Measurements from ENCODE around the gene SOX8. TPM values are rescaled to one million over a fixed set of nuclear protein-coding genes. Genes with fewer than 3 reads are reported as not detected.

Gene SOX8
- total and polyA plus RNA-seq, 2 experiments from 2014 or later = 5.7 to 26.2 TPM

DNA sequence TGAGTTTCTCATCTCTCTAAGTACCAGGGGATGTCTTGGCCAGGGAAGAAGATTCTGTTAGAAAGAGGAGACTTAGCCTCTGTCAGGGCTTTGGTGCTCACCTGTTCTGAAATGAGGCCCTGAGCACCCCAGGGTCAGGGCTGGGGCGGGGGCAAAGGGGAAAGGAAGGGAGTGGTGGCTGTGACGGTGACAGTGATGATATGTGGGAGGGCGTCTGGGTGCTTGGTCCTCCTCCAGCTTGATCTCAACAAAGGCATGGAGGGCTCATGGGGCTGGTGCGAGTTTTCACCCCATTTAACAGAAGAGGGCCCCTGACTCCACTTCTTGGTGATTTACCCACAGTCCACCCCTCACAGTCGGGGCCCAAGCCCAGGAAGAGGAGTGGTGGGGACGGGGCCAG lies 15.1 kb downstream of the SOX8 start:
- Histone ChIP-seq H3F3A (replicated peaks; ENCODE audit: low read depth) (no peaks in the 10 kb centered on the region), H4K20me1 (replicated peaks; ENCODE audit: insufficient read depth) (no peaks in the 10 kb centered on the region), H3K4me3 (no peak overlapping the region), H3K27ac (ENCODE audit: low read depth) (no peak overlapping the region), H3K9me2 (ENCODE audit: insufficient read depth) (no peaks in the 10 kb centered on the region), H3K27me3 (ENCODE audit: insufficient read depth) (no peaks in the 10 kb centered on the region), H2AFZ (no peak overlapping the region), H3K4me1 (ENCODE audit: insufficient read depth) (no peaks in the 10 kb centered on the region), H3K36me3 (ENCODE audit: insufficient read depth) (no peaks in the 10 kb centered on the region), H3K79me2 (replicated peaks; ENCODE audit: insufficient read depth) (no peaks in the 10 kb centered on the region), H3K4me2 (no peak overlapping the region)
- H3K27ac Mint-ChIP-seq = no peak overlapping the region
- H3K4me1 Mint-ChIP-seq = peaks cover 12% of the 10 kb centered on the region
- H3K36me3 Mint-ChIP-seq (ENCODE audit: low read depth) = peaks cover 8% of the 10 kb centered on the region; the same call in 1 of the 3 replicates
- no peak overlapping the region for H3K4me3 Mint-ChIP-seq
- H3K9me3 Mint-ChIP-seq = peaks cover 25% of the 10 kb centered on the region; the same call in 2 of the 3 replicates
- DNase-seq (ENCODE audit: low spot score) = no peak
- no peak for ATAC-seq
- peaks cover 10% of the 10 kb centered on the region for H3K27me3 Mint-ChIP-seq (ENCODE audit: insufficient read depth, low read depth, poor library complexity)
- TF ChIP-seq NANOG (IDR thresholded peaks at IDR 0.05; ENCODE audit: borderline replicate concordance) (no peak), STAT1 (IDR thresholded peaks at IDR 0.05; ENCODE audit: unreplicated experiment) (no peak), POLR2AphosphoS5 (IDR thresholded peaks at IDR 0.05; ENCODE audit: low read depth) (no peak)
- TF ChIP-seq, protein P1, sequence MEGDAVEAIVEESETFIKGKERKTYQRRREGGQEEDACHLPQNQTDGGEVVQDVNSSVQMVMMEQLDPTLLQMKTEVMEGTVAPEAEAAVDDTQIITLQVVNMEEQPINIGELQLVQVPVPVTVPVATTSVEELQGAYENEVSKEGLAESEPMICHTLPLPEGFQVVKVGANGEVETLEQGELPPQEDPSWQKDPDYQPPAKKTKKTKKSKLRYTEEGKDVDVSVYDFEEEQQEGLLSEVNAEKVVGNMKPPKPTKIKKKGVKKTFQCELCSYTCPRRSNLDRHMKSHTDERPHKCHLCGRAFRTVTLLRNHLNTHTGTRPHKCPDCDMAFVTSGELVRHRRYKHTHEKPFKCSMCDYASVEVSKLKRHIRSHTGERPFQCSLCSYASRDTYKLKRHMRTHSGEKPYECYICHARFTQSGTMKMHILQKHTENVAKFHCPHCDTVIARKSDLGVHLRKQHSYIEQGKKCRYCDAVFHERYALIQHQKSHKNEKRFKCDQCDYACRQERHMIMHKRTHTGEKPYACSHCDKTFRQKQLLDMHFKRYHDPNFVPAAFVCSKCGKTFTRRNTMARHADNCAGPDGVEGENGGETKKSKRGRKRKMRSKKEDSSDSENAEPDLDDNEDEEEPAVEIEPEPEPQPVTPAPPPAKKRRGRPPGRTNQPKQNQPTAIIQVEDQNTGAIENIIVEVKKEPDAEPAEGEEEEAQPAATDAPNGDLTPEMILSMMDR (conservative IDR thresholded peaks at IDR 0.05; ENCODE audit: low read depth in 2 of 2) = no peak
- TF ChIP-seq, protein P2, sequence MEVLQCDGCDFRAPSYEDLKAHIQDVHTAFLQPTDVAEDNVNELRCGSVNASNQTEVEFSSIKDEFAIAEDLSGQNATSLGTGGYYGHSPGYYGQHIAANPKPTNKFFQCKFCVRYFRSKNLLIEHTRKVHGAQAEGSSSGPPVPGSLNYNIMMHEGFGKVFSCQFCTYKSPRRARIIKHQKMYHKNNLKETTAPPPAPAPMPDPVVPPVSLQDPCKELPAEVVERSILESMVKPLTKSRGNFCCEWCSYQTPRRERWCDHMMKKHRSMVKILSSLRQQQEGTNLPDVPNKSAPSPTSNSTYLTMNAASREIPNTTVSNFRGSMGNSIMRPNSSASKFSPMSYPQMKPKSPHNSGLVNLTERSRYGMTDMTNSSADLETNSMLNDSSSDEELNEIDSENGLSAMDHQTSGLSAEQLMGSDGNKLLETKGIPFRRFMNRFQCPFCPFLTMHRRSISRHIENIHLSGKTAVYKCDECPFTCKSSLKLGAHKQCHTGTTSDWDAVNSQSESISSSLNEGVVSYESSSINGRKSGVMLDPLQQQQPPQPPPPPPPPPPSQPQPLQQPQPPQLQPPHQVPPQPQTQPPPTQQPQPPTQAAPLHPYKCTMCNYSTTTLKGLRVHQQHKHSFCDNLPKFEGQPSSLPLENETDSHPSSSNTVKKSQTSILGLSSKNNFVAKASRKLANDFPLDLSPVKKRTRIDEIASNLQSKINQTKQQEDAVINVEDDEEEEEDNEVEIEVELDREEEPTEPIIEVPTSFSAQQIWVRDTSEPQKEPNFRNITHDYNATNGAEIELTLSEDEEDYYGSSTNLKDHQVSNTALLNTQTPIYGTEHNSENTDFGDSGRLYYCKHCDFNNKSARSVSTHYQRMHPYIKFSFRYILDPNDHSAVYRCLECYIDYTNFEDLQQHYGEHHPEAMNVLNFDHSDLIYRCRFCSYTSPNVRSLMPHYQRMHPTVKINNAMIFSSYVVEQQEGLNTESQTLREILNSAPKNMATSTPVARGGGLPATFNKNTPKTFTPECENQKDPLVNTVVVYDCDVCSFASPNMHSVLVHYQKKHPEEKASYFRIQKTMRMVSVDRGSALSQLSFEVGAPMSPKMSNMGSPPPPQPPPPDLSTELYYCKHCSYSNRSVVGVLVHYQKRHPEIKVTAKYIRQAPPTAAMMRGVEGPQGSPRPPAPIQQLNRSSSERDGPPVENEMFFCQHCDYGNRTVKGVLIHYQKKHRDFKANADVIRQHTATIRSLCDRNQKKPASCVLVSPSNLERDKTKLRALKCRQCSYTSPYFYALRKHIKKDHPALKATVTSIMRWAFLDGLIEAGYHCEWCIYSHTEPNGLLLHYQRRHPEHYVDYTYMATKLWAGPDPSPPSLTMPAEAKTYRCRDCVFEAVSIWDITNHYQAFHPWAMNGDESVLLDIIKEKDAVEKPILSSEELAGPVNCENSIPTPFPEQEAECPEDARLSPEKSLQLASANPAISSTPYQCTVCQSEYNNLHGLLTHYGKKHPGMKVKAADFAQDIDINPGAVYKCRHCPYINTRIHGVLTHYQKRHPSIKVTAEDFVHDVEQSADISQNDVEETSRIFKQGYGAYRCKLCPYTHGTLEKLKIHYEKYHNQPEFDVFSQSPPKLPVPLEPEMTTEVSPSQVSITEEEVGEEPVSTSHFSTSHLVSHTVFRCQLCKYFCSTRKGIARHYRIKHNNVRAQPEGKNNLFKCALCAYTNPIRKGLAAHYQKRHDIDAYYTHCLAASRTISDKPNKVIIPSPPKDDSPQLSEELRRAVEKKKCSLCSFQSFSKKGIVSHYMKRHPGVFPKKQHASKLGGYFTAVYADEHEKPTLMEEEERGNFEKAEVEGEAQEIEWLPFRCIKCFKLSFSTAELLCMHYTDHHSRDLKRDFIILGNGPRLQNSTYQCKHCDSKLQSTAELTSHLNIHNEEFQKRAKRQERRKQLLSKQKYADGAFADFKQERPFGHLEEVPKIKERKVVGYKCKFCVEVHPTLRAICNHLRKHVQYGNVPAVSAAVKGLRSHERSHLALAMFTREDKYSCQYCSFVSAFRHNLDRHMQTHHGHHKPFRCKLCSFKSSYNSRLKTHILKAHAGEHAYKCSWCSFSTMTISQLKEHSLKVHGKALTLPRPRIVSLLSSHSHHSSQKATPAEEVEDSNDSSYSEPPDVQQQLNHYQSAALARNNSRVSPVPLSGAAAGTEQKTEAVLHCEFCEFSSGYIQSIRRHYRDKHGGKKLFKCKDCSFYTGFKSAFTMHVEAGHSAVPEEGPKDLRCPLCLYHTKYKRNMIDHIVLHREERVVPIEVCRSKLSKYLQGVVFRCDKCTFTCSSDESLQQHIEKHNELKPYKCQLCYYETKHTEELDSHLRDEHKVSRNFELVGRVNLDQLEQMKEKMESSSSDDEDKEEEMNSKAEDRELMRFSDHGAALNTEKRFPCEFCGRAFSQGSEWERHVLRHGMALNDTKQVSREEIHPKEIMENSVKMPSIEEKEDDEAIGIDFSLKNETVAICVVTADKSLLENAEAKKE (CRISPR knock-in tag; IDR thresholded peaks at IDR 0.05) = no peak
